ENCODE measurements around the gene TRPM4. TPM values are rescaled to one million over a fixed set of nuclear protein-coding genes. Genes with fewer than 3 reads are reported as not detected.
A peak's percentile ranks its signal among the peaks of the same experiment; 100 is the strongest.

The TRPM4 gene
- total and polyA plus RNA-seq, 10 of the 15 experiments (the other 5 are each of a cell fraction or from before 2014, with no cell fraction given): 0.10 to 0.64 (median 0.15) TPM; not detected in 7

- TF ChIP-seq POLR2AphosphoS2 (IDR thresholded peaks at IDR 0.05; ENCODE audit: low read depth, low read length): no peak
Measured at GRCh38 chr19:49113762-49114629, 43.6 kb upstream of the TRPM4 start, which contains the start of gene LIN7B (continued).

- H2AFZ ChIP-seq (ENCODE audit: control insufficient read depth, low read depth, low read length): peak overlapping the region; percentile 77
- ChIA-PET RAD21 (ENCODE audit: unreplicated experiment) (interaction anchor here (1.2 to 1.8 kb wide), 2 partner anchors 13 to 84 kb away, joined by 5 to 7 read pairs; no protein-coding TSS in a partner anchor), CTCF (interaction anchor here (0.6 to 2.4 kb wide), 12 partner anchors 9 to 121 kb away, joined by 3 to 37 read pairs (median 6); partner anchors contain the start of genes GYS1 and RUVBL2), SMC1A (ENCODE audit: uncharacterized antibody, unreplicated experiment) (interaction anchor here (0.9 to 1.4 kb wide), 2 partner anchors 17 to 84 kb away, joined by 3 to 5 read pairs; no protein-coding TSS in a partner anchor), POLR2A (interaction anchor here (1.4 kb wide), 1 partner anchor 12 kb away, joined by 6 read pairs; no protein-coding TSS in a partner anchor)
- in situ Hi-C loops (cut with MboI): no loop called here
- H3K27me3 ChIP-seq (replicated peaks in 1 of 2; ENCODE audit: control insufficient read depth in 2 of 2, insufficient read depth in 2 of 2, low read length in 1 of 2): peaks cover 0 to 2% of the 10 kb centered on the region in 2 experiments; a peak in 2 of 4 replicates
- BruUV-seq (replicated peaks): no TSS peak
- 22% methylated on average over 44 of the region's 68 CpGs for WGBS (ENCODE audit: insufficient coverage, insufficient replicate concordance, low lambda C conversion rate, missing lambda C conversion rate)
- peak; percentile 71 for TF ChIP-seq SIX5 (IDR thresholded peaks at IDR 0.05; ENCODE audit: low read depth, low read length, severe bottlenecking)
- no peak for TF ChIP-seq SREBF1 (IDR thresholded peaks at IDR 0.05; ENCODE audit: low read length)
- peak; percentile 70 for TF ChIP-seq HCFC1 (IDR thresholded peaks at IDR 0.05; ENCODE audit: low read length)
- 0 out of 2 replicates have a peak, but pooled peaks have one; percentile 19 for TF ChIP-seq CREM (IDR thresholded peaks at IDR 0.05; ENCODE audit: low read depth)
- TF ChIP-seq LARP7 (IDR thresholded peaks at IDR 0.05): 0 out of 2 replicates have a peak, but pooled peaks have one; percentile 1
- TF ChIP-seq ZNF687 (IDR thresholded peaks at IDR 0.05): 0 out of 2 replicates have a peak, but pooled peaks have one; percentile 1
- no peak for TF ChIP-seq CHD2 (IDR thresholded peaks at IDR 0.05; ENCODE audit: borderline replicate concordance, low read depth, low read length)
- TF ChIP-seq NBN (IDR thresholded peaks at IDR 0.05): no peak
- TF ChIP-seq EGR1 (IDR thresholded peaks at IDR 0.05; ENCODE audit: borderline replicate concordance in 1 of 2, low read depth in 2 of 2, low read length in 2 of 2): peak in 1 of 2 experiments; percentile 57; a peak in 1 of 3 replicates
- H4K20me1 ChIP-seq (ENCODE audit: control insufficient read depth, insufficient read depth): no peaks in the 10 kb centered on the region
- H3K9ac ChIP-seq (ENCODE audit: control insufficient read depth, insufficient read depth, low read length): peak overlapping the region; percentile 16; the same call in 1 of the 2 replicates
- intact Hi-C loops (cut with micrococcal nuclease; ENCODE audit: unreplicated experiment): no loop called here
- no peaks in the 10 kb centered on the region for H3K36me3 ChIP-seq (ENCODE audit: control insufficient read depth in 2 of 2, insufficient read depth in 2 of 2, low read length in 1 of 2)
- no peak overlapping the region for H3K27ac ChIP-seq (ENCODE audit: control insufficient read depth, insufficient read depth)
- no peaks in the 10 kb centered on the region for H3K79me2 ChIP-seq (ENCODE audit: control insufficient read depth, insufficient read depth, low read length)
- H3K4me3 ChIP-seq: peak overlapping the region; percentile 75; the same call in 1 of the 2 replicates
- peaks cover 12% of the 10 kb centered on the region for H3K4me1 ChIP-seq (ENCODE audit: control insufficient read depth, insufficient read depth, low read length)
- H3K9me3 ChIP-seq (replicated peaks; ENCODE audit: control insufficient read depth, insufficient read depth, low read length): no peaks in the 10 kb centered on the region
- ATAC-seq: no peak
- H3K4me2 ChIP-seq (ENCODE audit: control insufficient read depth, insufficient read depth): peak overlapping the region; percentile 85
- FAIRE-seq: no peak
- no peak for DNase-seq (ENCODE audit: low read depth, low spot score)
Measured at GRCh38 chr19:49114630-49115363, 42.8 kb upstream of the TRPM4 start.
